GM19324 (cell line): ENCODE results near the gene CHRNA1.

Experiments
- ATAC-seq: cut with Tn5 transposase; IDR thresholded peaks from one replicate; pipeline ENCODE4 v1.9.1; 2021; ENCODE audit warnings: mild to moderate bottlenecking, moderate library complexity; ENCODE audit not compliant: unreplicated experiment, low FRiP score

Gene CHRNA1

GRCh38 chr2:174763780-174764179 lies 492 bp downstream of the CHRNA1 start:
- no peak for ATAC-seq

GRCh38 chr2:174762464-174762863 lies 1.8 kb downstream of the CHRNA1 start:
- ATAC-seq, result no peak

GRCh38 chr2:174761837-174762236 lies 2.4 kb downstream of the CHRNA1 start:
- ATAC-seq, result no peak

- ATAC-seq, result no peak
These were observed 3.3 kb downstream of the CHRNA1 start for GRCh38 chr2:174760845-174761473.

- no peak for ATAC-seq
These were observed 4.7 kb downstream of the CHRNA1 start for GRCh38 chr2:174759381-174760065.

GRCh38 chr2:174756743-174757142 lies 7.5 kb downstream of the CHRNA1 start:
- ATAC-seq, result no peak

- ATAC-seq, result no peak
These were observed 11.1 kb downstream of the CHRNA1 start for GRCh38 chr2:174753038-174753633.

- peak; percentile 79 for ATAC-seq
These were observed 11.8 kb downstream of the CHRNA1 start for GRCh38 chr2:174752403-174753037.

GRCh38 chr2:174750923-174751441 lies 13.3 kb downstream of the CHRNA1 start:
- no peak for ATAC-seq

- ATAC-seq, result no peak
These were observed 14.5 kb downstream of the CHRNA1 start for GRCh38 chr2:174749793-174750192.

- ATAC-seq, result no peak
These were observed 15.3 kb downstream of the CHRNA1 start for GRCh38 chr2:174748948-174749347.

- no peak for ATAC-seq
These were observed 19.1 kb downstream of the CHRNA1 start for GRCh38 chr2:174745142-174745541.

- ATAC-seq, result no peak
These were observed 20.2 kb downstream of the CHRNA1 start for GRCh38 chr2:174744111-174744510.

- ATAC-seq, result no peak
These were observed 23.6 kb downstream of the CHRNA1 start for GRCh38 chr2:174740721-174741120.

- ATAC-seq, result no peak
These were observed 25.4 kb downstream of the CHRNA1 start for GRCh38 chr2:174738841-174739240.

- no peak for ATAC-seq
These were observed 32.7 kb downstream of the CHRNA1 start for GRCh38 chr2:174731546-174731945.

- no peak for ATAC-seq
These were observed 33.6 kb downstream of the CHRNA1 start for GRCh38 chr2:174730698-174731018.

GRCh38 chr2:174729797-174730697 lies 34.2 kb downstream of the CHRNA1 start:
- ATAC-seq, result no peak

- ATAC-seq, result no peak
These were observed 36.2 kb downstream of the CHRNA1 start for GRCh38 chr2:174728096-174728495.

- ATAC-seq, result no peak
These were observed 38.1 kb downstream of the CHRNA1 start for GRCh38 chr2:174726212-174726611.
